Right lobe of liver (tissue), 6 donors: Measurements from ENCODE around the gene KCNQ5. TPM values are rescaled to one million over a fixed set of nuclear protein-coding genes. Genes with fewer than 3 reads are reported as not detected.

Experiments
- ATAC-seq, 4 donors: fragments of 200-7000 bp; cut with Tn5 transposase; one replicate each; pipeline ENCODE4 v1.9.1; 2020; ENCODE audit warnings: mild to moderate bottlenecking in 4 of 4, moderate library complexity in 4 of 4
- DNase-seq, 3 donors: peaks; one replicate each; pipeline ENCODE4 v3.0.0-alpha.2; 2020
- H3K27ac ChIP-seq, 3 donors: fragments of 200-600 bp; one replicate each; pipeline ENCODE4 v1.8.0; 2022
- H3K27me3 ChIP-seq, 2 donors: fragments of 200-600 bp; one replicate each; pipeline ENCODE4 v1.8.0; 2022
- H3K36me3 ChIP-seq, 4 donors: fragments of 200-600 bp; sonication (generic) in 1 of 4; one replicate each; pipeline versions ENCODE4 v1.5.1 to v1.8.0; 2017 to 2022; ENCODE audit warnings: control low read depth in 1 of 4
- H3K4me1 ChIP-seq, 4 donors: fragments of 200-600 bp; sonication (generic) in 1 of 4; one replicate each; pipeline versions ENCODE4 v1.5.1 to v1.8.0; 2017 to 2022; ENCODE audit warnings: control low read depth in 1 of 4
- H3K4me3 ChIP-seq, 3 donors: fragments of 200-600 bp; one replicate each; pipeline ENCODE4 v1.8.0; 2022
- H3K9me3 ChIP-seq, 4 donors: fragments of 200-600 bp; sonication (generic) in 1 of 4; one replicate each; pipeline versions ENCODE4 v1.5.1 to v1.8.0; 2017 to 2022; ENCODE audit warnings: control low read depth in 1 of 4
- POLR2A ChIP-seq: fragments of 450-650 bp; IDR thresholded peaks from one replicate; pipeline ENCODE4 v1.6.1; 2017; ENCODE audit warnings: antibody characterized with exemption, mild to moderate bottlenecking
- WGBS: methylation state at CpG from one replicate; pipeline ENCODE4 v1.1.6; 2018; ENCODE audit warnings: low coverage, low lambda C conversion rate; ENCODE audit not compliant: insufficient coverage; ENCODE audit errors: missing lambda C conversion rate; 5-methylcytosine and 5-hydroxymethylcytosine counted together
- intact Hi-C, 2 donors: fragments of 100-400 bp; cut with DNase I; formaldehyde crosslinking; loops; one replicate each; pipeline versions ENCODE4 v1.11.2 to v1.14.1; 2022
- total RNA-seq, 6 experiments: library from RNA; depleted of rRNA in 2 of 6; stranded (reverse); fragments of >200 nt in 2 of 6; fragmentation: NEBNext Ultra II Directional in 3 of 6; extraction: Animal tissue kit (Norgen Biotek cat#: 25700) in 3 of 6; gene quantifications; one replicate each; pipeline versions ENCODE4 v1.1.0 to v1.2.4, GENCODE V29; 2016 to 2023
- TF ChIP-seq, protein P1 (sequence below), 4 donors: fragments of 200-600 bp in 3 of 4; fragments of 450-650 bp in 1 of 4; IDR thresholded peaks; one replicate each; pipeline versions ENCODE4 v1.5.1 to v1.8.0; 2016 to 2022; ENCODE audit warnings: antibody characterized with exemption in 4 of 4, mild to moderate bottlenecking in 2 of 4
- donor health status: DM: no; HTN: yes; CAD: no.
- donor health status: DM: no; HTN: no; CAD: no.
- donor health status: DM: no; HTN: no; CAD: no.
- donor health status: DM: no; HTN: yes; CAD: no.
- donor health status: DM: no; HTN: yes; CAD: no.

KCNQ5 gene
- total RNA-seq, 6 experiments from 2014 or later = 0.04 to 0.11 TPM; not detected in 4

DNA sequence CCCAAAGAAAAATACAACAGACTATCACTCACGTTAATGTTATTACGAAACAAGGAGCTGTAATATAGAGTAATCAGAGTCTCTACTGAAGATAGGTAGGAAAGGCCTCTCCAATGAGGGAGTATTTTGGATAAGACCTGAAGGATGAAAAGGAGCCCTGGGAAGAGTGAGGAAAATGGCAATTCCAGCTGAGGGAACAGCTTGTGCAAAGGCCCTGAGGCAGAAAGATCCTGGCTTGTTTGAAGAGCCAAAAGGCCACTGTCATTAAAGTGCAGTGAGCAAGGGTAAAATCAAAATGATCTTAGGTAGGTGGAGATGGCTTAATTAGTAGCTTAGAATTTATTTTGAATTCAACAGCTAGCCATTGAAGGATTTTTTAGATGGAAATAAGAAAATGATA is 464.9 kb downstream of the KCNQ5 start:
- no peak for TF ChIP-seq POLR2A
- TF ChIP-seq, protein P1, sequence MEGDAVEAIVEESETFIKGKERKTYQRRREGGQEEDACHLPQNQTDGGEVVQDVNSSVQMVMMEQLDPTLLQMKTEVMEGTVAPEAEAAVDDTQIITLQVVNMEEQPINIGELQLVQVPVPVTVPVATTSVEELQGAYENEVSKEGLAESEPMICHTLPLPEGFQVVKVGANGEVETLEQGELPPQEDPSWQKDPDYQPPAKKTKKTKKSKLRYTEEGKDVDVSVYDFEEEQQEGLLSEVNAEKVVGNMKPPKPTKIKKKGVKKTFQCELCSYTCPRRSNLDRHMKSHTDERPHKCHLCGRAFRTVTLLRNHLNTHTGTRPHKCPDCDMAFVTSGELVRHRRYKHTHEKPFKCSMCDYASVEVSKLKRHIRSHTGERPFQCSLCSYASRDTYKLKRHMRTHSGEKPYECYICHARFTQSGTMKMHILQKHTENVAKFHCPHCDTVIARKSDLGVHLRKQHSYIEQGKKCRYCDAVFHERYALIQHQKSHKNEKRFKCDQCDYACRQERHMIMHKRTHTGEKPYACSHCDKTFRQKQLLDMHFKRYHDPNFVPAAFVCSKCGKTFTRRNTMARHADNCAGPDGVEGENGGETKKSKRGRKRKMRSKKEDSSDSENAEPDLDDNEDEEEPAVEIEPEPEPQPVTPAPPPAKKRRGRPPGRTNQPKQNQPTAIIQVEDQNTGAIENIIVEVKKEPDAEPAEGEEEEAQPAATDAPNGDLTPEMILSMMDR (IDR thresholded peaks at IDR 0.05) = no peak

DNA sequence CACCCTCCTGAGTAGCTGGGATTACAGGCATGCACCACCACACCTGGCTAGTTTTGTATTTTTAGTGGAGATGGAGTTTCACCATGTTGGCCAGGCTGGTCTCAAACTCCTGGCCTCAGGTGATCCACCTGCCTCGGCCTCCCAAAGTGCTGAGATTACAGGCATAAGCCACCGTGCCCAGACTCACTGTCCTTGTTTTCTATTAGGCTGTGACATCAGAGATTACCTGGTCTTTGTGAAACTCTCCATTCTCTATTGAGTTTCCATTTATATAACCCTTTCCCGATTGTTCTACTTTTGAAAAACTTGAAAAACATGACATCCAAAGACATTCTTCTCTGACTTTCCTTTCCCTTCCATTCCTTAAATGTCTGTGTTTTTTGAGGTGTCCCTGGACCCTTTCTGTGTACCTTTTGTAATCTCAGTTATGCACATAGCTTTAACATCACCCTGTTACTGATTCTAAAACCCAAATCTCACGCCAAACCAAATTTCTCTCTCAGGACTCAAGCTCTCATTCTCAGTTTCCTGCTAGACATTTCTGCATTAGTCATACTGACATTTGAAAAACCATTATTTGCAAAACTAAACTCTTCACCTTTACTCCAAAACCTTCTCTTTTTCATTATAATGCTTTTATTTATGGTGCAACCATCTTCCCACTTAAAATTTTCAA is 466.4 kb downstream of the KCNQ5 start:
- no peak overlapping the region for H3K27ac ChIP-seq
- TF ChIP-seq POLR2A = no peak
- TF ChIP-seq, protein P1 (IDR thresholded peaks at IDR 0.05) = no peak
- intact Hi-C loops = no loop called here
- no peaks in the 10 kb centered on the region for H3K4me1 ChIP-seq
- no peak overlapping the region for H3K4me3 ChIP-seq
- no peaks in the 10 kb centered on the region for H3K36me3 ChIP-seq
- ATAC-seq (no peak), DNase-seq (no peak)
- no peaks in the 10 kb centered on the region for H3K27me3 ChIP-seq
- H3K9me3 ChIP-seq = no peaks in the 10 kb centered on the region
- WGBS = 41% methylated on average over 4 of the region's 4 CpGs

More for the DNA sequence above, 464.9 kb downstream of the KCNQ5 start:
- H3K4me3 ChIP-seq = no peak overlapping the region
- DNase-seq = no peak
- no peak for ATAC-seq
- H3K27ac ChIP-seq = no peak overlapping the region
- H3K4me1 ChIP-seq = no peaks in the 10 kb centered on the region
- no peaks in the 10 kb centered on the region for H3K36me3 ChIP-seq
- intact Hi-C loops = no loop called here
- H3K27me3 ChIP-seq = no peaks in the 10 kb centered on the region
- 61% methylated on average over 2 of the region's 2 CpGs for WGBS
- H3K9me3 ChIP-seq = no peaks in the 10 kb centered on the region

DNA sequence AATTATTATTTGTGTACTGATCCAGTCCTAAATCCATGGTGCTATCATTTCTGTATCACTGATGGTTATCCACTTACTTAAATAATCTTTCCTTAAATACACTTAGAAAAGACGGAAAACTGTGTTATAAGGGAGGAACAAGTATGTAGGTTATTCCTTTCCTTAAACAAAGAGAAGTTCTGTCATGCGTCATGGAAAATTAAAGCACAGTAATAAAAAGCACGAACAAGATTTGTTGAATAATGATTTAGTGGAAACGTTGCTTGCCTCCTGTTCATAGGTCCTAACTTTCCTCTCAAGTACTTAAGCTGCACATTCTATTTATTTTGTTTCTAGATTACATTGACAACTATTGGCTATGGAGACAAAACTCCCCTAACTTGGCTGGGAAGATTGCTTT is 483.1 kb downstream of the KCNQ5 start:
- no peaks in the 10 kb centered on the region for H3K9me3 ChIP-seq
- no peak for ATAC-seq
- 42% methylated on average over 4 of the region's 4 CpGs for WGBS
- TF ChIP-seq, protein P1 (IDR thresholded peaks at IDR 0.05) = no peak
- TF ChIP-seq POLR2A = no peak
- H3K4me3 ChIP-seq = no peak overlapping the region
- H3K27ac ChIP-seq = no peak overlapping the region
- no peaks in the 10 kb centered on the region for H3K36me3 ChIP-seq
- no peaks in the 10 kb centered on the region for H3K4me1 ChIP-seq
- H3K27me3 ChIP-seq = no peaks in the 10 kb centered on the region
- DNase-seq = no peak
- intact Hi-C loops = no loop called here

DNA sequence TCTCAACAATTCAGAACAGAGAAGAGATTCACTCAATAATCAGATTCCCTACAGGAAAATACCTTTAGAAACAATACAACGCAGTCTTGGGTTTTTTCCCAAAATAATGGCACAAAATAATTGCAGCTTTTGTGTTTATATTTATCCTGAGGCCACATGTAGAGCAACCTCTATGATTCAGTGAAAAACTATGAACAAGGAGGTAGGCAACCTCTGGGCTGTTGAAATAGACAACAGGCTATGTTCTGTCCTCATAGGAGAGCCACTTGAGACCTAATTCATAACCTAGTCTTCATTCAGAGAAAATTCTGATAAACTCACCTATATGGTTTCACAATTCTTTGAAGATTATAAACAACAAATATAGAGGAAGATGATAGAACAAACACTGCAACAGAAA is 485.2 kb downstream of the KCNQ5 start:
- no peaks in the 10 kb centered on the region for H3K9me3 ChIP-seq
- no peaks in the 10 kb centered on the region for H3K4me1 ChIP-seq
- no peak for DNase-seq
- H3K27me3 ChIP-seq = no peaks in the 10 kb centered on the region
- no peak for ATAC-seq
- WGBS = 36% methylated on average over 1 of the region's 1 CpG
- intact Hi-C loops = no loop called here
- no peak overlapping the region for H3K27ac ChIP-seq
- H3K4me3 ChIP-seq = no peak overlapping the region
- no peak for TF ChIP-seq POLR2A
- TF ChIP-seq, protein P1 (IDR thresholded peaks at IDR 0.05) = no peak
- H3K36me3 ChIP-seq = no peaks in the 10 kb centered on the region
